Naive thymus-derived CD8-positive, alpha-beta T cell (primary cell): Measurements from ENCODE around the gene PBX3. TPM values are rescaled to one million over a fixed set of nuclear protein-coding genes. Genes with fewer than 3 reads are reported as not detected.

Experiments
- ATAC-seq, 2 donors: fragments of 150-1000 bp; cut with Tn5 transposase in 1 of 2; sonication (Bioruptor Pico), chemical (Tn5 transposase) in 1 of 2; 1 replicate in 1 of 2; 2 replicates in 1 of 2; pipeline ENCODE4 v1.10.0; 2021; ENCODE audit warnings: mild to moderate bottlenecking in 2 of 2, moderate library complexity in 2 of 2
- POLR2A ChIA-PET: fragments of 350-600 bp; sonication (Branson Sonifier 250); formaldehyde crosslinking; loops from one replicate; lab custom pipeline; 2021; ENCODE audit warnings: antibody characterized with exemption; lab: Charles Lee
- DNase-seq, 10 donors: peaks; one replicate each; pipeline versions ENCODE4 v3.0.0 to v3.0.0-alpha.2; 2020 to 2022
- H3K27ac Mint-ChIP-seq, 10 donors: one replicate each; pipeline ENCODE4 v1.8.0; 2020 to 2022; ENCODE audit warnings: mild to moderate bottlenecking in 10 of 10, mixed read lengths in 10 of 10, moderate library complexity in 4 of 10, inconsistent platforms in 1 of 10
- H3K27me3 Mint-ChIP-seq, 5 donors: one replicate each; pipeline ENCODE4 v1.8.0; 2021 to 2022; ENCODE audit warnings: mixed read lengths in 5 of 5
- H3K36me3 Mint-ChIP-seq, 3 donors: one replicate each; pipeline ENCODE4 v1.8.0; 2020 to 2022; ENCODE audit warnings: mixed read lengths in 3 of 3, mild to moderate bottlenecking in 2 of 3, inconsistent platforms in 1 of 3
- H3K4me1 Mint-ChIP-seq, 4 donors: one replicate each; pipeline ENCODE4 v1.8.0; 2021 to 2022; ENCODE audit warnings: mixed read lengths in 4 of 4
- H3K4me3 Mint-ChIP-seq, 10 donors: one replicate each; pipeline ENCODE4 v1.8.0; 2020 to 2022; ENCODE audit warnings: mild to moderate bottlenecking in 10 of 10, mixed read lengths in 10 of 10, moderate library complexity in 6 of 10, inconsistent platforms in 1 of 10
- H3K9me3 Mint-ChIP-seq, 9 donors: one replicate each; pipeline ENCODE4 v1.8.0; 2020 to 2022; ENCODE audit warnings: mixed read lengths in 9 of 9, mild to moderate bottlenecking in 3 of 9, inconsistent platforms in 1 of 9, moderate library complexity in 1 of 9
- polyA plus RNA-seq, 3 donors: library from polyadenylated mRNA; unstranded; fragments of 300-500 nt; fragmentation: Illumina TruSeq; gene quantifications; one replicate each; pipeline ENCODE4 v1.2.3, GENCODE V29; 2021
- total RNA-seq, 8 experiments: library from RNA in 2 of 8; stranded (reverse) in 2 of 8; gene quantifications; one replicate each; pipeline ENCODE4 v1.2.3 and lab custom pipeline; 2021 to 2026

The PBX3 gene
- total and polyA plus RNA-seq, 5 experiments from 2014 or later = 2.9 to 27.5 (median 4.2) TPM

DNA sequence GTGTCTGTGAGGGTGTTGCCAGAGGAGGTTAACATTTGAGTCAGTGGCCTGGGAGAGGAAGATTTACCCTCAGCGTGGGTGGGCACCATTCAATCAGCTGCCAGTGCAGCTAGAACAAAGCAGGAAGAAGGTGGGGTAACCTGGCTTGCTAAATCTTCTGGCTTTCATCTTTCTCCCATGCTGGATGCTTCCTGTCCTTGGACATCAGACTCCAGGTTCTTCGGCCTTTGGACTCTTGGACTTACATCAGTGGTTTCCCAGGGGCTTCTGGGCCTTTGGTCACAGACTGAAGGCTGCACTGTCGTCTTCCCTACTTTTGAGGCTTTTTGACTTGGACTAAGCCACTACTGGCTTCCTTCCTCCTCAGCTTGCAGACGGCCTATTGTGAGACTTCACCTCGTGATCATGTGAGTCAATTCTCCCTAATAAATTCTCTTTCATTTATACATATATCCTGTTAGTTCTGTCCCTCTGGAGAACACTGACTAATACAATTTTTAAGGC, 38.1 kb downstream of the PBX3 start:
- H3K4me3 Mint-ChIP-seq = peak overlapping the region; percentile 13 to 69 (median 59)
- peak in 4 of 10 donors; percentile 1 to 21 (median 10) for DNase-seq
- no peaks in the 10 kb centered on the region for H3K27me3 Mint-ChIP-seq
- peaks cover 0 to 7% (median 4%) of the 10 kb centered on the region in 3 donors for H3K36me3 Mint-ChIP-seq
- peaks cover 19 to 31% (median 25%) of the 10 kb centered on the region in 4 donors for H3K4me1 Mint-ChIP-seq
- peak overlapping the region in 9 of 10 donors; percentile 23 to 83 (median 57) for H3K27ac Mint-ChIP-seq
- peak; percentile 64 to 69 for ATAC-seq
- POLR2A ChIA-PET = no interaction called here
- no peaks in the 10 kb centered on the region for H3K9me3 Mint-ChIP-seq

DNA sequence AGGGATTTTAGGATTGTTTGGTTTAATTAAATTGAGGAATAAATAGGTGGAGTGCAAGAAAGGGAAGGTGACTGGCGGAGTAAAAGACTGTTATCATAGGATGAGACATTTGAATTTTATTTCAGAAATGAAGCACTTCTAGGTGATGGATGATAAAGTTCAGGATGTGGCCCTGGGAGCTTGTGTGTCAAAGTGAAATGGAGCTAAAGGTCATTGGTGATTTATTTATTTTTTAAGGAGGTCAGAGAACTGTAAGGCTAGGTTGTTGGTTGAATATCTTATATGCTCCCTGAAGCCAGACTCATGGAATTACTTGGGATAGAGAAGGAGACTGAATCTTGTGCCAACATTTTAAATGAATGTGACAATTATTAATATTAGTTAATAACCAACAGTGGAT, 40.5 kb downstream of the PBX3 start:
- H3K27me3 Mint-ChIP-seq = no peaks in the 10 kb centered on the region
- POLR2A ChIA-PET = no interaction called here
- H3K9me3 Mint-ChIP-seq = no peaks in the 10 kb centered on the region
- peaks cover 0 to 7% (median 5%) of the 10 kb centered on the region in 3 donors for H3K36me3 Mint-ChIP-seq
- no peak for ATAC-seq
- H3K27ac Mint-ChIP-seq = peak overlapping the region in 1 of 10 donors; percentile 4
- no peak overlapping the region for H3K4me3 Mint-ChIP-seq
- DNase-seq = no peak
- peaks cover 19 to 31% (median 25%) of the 10 kb centered on the region in 4 donors for H3K4me1 Mint-ChIP-seq

DNA sequence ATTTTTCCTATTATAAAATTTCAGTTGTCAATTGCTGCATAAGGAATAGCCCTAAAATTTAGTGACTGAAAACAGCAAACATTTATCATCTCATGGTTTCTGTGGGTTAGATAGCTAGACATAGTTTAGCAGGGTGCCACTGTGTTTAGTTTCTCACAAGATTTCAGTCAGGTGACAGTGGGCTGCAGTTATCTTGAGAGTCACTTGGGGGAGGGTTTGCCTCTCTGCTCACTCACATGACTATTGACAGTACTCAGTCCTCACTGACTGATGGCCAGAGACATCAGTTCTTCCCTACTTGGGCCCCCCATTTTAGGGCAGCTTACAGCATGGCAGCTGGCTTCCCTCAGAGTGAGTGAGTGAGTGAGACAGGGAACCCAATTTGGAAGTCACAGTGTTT, 42.0 kb downstream of the PBX3 start:
- H3K4me3 Mint-ChIP-seq = no peak overlapping the region
- peaks cover 0 to 7% (median 4%) of the 10 kb centered on the region in 3 donors for H3K36me3 Mint-ChIP-seq
- ATAC-seq (no peak), DNase-seq (no peak)
- POLR2A ChIA-PET = no interaction called here
- peaks cover 19 to 29% (median 25%) of the 10 kb centered on the region in 4 donors for H3K4me1 Mint-ChIP-seq
- no peaks in the 10 kb centered on the region for H3K9me3 Mint-ChIP-seq
- no peaks in the 10 kb centered on the region for H3K27me3 Mint-ChIP-seq
- H3K27ac Mint-ChIP-seq = no peak overlapping the region

DNA sequence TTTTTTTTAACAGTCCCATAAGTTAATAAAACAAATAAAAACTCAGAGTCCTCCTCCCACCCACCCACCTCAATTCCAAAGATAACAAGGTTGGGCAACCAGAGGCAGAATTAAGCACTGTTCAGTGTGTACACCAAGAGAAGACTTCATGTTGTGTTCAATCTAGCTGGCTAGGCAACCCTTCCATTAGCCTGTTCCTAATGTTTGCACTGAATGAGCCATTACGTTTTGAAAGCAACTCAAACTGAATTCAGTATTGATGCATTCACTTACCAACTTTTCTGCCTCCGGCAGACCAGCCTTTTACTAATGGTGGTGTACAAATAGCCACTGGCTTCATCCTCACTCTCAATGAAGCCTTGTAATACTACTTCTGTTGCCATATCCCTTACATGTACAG, 47.5 kb downstream of the PBX3 start:
- no peak for DNase-seq
- no peak for ATAC-seq
- Mint-ChIP-seq H3K27me3 (no peaks in the 10 kb centered on the region), H3K9me3 (no peaks in the 10 kb centered on the region), H3K4me3 (no peak overlapping the region), H3K4me1 (peaks cover 0 to 3% (median 0%) of the 10 kb centered on the region in 4 donors), H3K36me3 (peaks cover 0 to 3% (median 0%) of the 10 kb centered on the region in 3 donors), H3K27ac (no peak overlapping the region)
- POLR2A ChIA-PET = no interaction called here

DNA sequence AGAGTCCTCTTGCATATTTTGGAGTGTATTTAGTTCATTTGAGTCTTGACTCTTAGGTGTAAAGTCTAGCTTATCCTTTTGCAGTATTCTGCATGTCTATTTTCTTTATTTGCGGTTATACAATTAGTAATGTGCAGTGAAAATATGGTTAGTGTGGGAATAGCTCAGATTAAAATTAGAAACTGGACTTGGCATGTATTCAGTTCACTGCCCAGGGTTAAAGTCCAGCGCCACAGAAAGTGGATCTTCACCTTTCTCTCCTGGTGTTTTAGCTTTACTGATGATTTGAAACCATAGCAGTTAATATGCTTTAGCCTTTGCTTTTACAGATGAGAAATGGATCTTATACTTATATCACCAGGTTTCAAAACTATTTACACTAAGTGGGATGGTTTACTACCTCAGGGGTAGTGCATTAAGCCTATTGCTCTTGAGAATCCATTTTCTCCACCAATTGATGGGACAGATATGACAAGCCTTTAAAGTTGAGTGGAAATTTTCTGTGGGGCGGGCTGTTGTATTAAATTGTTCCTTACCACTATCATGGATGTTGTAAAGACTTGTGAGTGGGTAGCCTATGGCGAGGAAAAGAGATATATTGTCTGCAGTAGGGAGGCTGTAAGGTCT, 48.9 kb downstream of the PBX3 start:
- ATAC-seq = no peak
- H3K9me3 Mint-ChIP-seq = no peaks in the 10 kb centered on the region
- H3K27ac Mint-ChIP-seq = no peak overlapping the region
- H3K36me3 Mint-ChIP-seq = peaks cover 0 to 2% (median 0%) of the 10 kb centered on the region in 3 donors
- peaks cover 0 to 3% (median 0%) of the 10 kb centered on the region in 4 donors for H3K4me1 Mint-ChIP-seq
- POLR2A ChIA-PET = no interaction called here
- no peak overlapping the region for H3K4me3 Mint-ChIP-seq
- no peak for DNase-seq
- no peaks in the 10 kb centered on the region for H3K27me3 Mint-ChIP-seq

DNA sequence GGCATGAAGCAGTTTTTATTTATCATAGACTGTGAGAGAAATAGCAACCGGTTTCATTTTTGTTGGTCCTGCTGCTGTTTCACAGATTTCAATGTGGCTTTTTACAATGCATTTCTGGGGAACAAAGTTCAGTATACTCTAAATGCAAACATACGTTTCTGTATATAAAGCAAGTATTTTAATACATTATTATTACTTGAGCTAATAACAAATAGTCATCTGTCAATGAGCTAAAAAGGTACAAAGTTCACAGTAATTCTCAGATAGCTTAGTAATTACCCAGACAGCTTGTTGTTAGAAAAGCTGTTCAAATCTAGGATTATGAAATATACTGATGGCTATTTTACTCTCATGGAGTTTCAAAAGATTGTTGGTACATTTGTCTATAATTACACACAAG, 50.8 kb downstream of the PBX3 start:
- Mint-ChIP-seq H3K4me1 (peaks cover 0 to 3% (median 0%) of the 10 kb centered on the region in 4 donors), H3K4me3 (no peak overlapping the region), H3K27me3 (no peaks in the 10 kb centered on the region), H3K9me3 (no peaks in the 10 kb centered on the region), H3K27ac (no peak overlapping the region), H3K36me3 (no peaks in the 10 kb centered on the region)
- no peak for DNase-seq
- no peak for ATAC-seq
- POLR2A ChIA-PET = no interaction called here

DNA sequence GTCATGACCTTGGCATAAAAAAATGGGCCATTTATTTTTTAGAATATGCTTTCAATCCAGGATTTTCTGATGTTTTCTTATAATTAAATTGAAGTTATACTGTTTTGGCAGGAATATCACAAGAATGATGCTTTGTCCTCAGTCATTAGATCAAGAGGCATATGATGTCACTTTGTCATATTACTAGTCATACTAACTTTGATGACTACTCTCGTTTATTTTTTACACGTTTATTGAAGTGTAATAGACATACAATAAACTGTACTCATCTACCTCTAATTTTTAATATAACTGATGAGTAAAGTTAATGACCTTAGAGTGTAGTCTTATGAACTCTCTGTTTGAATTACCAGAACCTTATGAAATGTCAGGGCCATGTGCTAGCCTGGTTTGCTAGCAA, 56.4 kb downstream of the PBX3 start:
- DNase-seq = no peak
- H3K4me3 Mint-ChIP-seq = no peak overlapping the region
- POLR2A ChIA-PET = no interaction called here
- H3K9me3 Mint-ChIP-seq = no peaks in the 10 kb centered on the region
- H3K27ac Mint-ChIP-seq = no peak overlapping the region
- H3K27me3 Mint-ChIP-seq = no peaks in the 10 kb centered on the region
- no peaks in the 10 kb centered on the region for H3K4me1 Mint-ChIP-seq
- no peak for ATAC-seq
- peaks cover 0 to 2% (median 0%) of the 10 kb centered on the region in 3 donors for H3K36me3 Mint-ChIP-seq

DNA sequence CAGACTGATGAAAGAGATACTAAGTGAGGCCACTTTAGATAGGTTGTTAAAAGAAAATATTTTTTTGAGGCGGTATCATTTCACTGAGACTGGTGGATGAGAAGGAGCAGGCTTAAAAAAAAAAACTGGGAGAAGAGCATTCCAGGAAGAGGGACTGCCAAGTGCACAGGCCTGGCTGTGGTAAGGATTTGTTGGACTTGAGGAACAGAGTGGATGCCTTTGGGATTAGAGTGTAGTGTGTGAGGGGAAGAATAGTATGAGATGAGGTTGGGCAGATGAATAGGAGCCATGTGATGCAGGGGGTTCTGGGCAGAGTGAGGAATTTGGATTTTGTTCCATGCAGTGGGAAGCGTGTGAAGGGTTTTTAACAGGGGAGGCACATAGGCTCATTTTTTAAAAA, 57.9 kb downstream of the PBX3 start:
- H3K36me3 Mint-ChIP-seq = peaks cover 0 to 2% (median 0%) of the 10 kb centered on the region in 3 donors
- H3K27ac Mint-ChIP-seq = no peak overlapping the region
- ATAC-seq (no peak), DNase-seq (no peak)
- no peaks in the 10 kb centered on the region for H3K27me3 Mint-ChIP-seq
- H3K9me3 Mint-ChIP-seq = no peaks in the 10 kb centered on the region
- no peaks in the 10 kb centered on the region for H3K4me1 Mint-ChIP-seq
- POLR2A ChIA-PET = no interaction called here
- H3K4me3 Mint-ChIP-seq = no peak overlapping the region

DNA sequence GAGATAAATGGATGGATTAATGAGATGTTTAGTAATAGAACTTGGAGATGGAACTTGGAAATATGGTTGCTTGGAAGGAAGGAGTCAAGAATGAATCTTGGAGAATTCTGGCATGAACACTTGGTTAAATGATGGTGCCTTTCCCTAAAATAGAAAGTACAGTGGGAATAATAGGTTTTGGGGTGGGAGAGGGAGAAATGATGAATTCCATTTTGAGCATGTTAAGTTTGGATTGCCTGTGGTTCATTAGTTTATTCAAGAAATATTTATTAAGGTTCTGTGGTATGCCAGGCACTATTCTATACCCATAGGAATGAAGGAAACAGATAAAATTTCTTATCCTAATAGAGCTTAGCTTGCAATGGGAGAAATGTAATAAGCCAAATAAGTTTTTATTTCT, 58.4 kb downstream of the PBX3 start:
- H3K4me3 Mint-ChIP-seq = no peak overlapping the region
- H3K27me3 Mint-ChIP-seq = no peaks in the 10 kb centered on the region
- DNase-seq (no peak), ATAC-seq (no peak)
- H3K27ac Mint-ChIP-seq = no peak overlapping the region
- H3K9me3 Mint-ChIP-seq = no peaks in the 10 kb centered on the region
- H3K4me1 Mint-ChIP-seq = no peaks in the 10 kb centered on the region
- peaks cover 0 to 2% (median 0%) of the 10 kb centered on the region in 3 donors for H3K36me3 Mint-ChIP-seq
- POLR2A ChIA-PET = no interaction called here

DNA sequence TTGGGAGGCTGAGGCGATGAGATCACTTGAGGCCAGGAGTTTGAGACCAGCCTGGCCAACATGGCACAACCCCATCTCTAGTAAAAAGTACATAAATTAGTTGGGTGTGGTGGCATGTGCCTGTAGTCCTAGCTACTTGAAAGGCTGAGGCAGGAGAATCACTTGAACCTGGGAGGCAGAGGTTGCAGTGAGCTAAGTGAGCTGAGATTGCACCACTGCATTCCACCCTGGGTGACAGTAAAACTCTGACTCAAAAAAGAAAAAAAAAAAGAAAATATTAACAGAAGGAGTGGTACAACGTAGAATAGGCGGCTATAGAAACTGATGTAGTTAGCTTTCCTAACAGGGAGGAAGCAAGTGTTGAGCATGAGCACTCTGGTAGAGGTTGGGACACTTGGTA, 59.9 kb downstream of the PBX3 start:
- ATAC-seq (no peak), DNase-seq (no peak)
- Mint-ChIP-seq H3K4me3 (no peak overlapping the region), H3K27me3 (no peaks in the 10 kb centered on the region), H3K4me1 (no peaks in the 10 kb centered on the region), H3K9me3 (no peaks in the 10 kb centered on the region), H3K36me3 (peaks cover 0 to 2% (median 0%) of the 10 kb centered on the region in 3 donors), H3K27ac (no peak overlapping the region)
- POLR2A ChIA-PET = no interaction called here

DNA sequence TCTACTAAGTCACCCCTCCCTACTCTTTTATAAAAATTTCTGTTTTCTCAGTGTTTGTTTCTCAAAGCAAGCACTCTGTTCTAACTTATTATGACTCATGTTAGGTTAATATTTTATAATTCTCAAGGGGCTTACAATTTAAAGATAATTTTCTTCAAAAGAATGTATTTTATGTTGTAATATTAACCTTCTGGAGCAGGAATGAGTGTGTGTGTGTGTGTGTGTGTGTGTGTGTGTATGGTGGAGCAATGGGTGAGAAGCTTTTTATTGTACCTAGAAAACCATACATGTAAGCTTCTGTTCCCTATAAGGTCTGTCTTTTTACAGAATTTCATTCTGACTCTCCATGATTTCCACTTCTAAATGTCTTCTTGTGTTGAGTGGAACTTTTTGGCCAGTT, 63.0 kb downstream of the PBX3 start:
- Mint-ChIP-seq H3K4me3 (no peak overlapping the region), H3K27ac (no peak overlapping the region), H3K36me3 (no peaks in the 10 kb centered on the region), H3K27me3 (no peaks in the 10 kb centered on the region), H3K9me3 (no peaks in the 10 kb centered on the region), H3K4me1 (no peaks in the 10 kb centered on the region)
- POLR2A ChIA-PET = no interaction called here
- no peak for DNase-seq
- ATAC-seq = no peak

DNA sequence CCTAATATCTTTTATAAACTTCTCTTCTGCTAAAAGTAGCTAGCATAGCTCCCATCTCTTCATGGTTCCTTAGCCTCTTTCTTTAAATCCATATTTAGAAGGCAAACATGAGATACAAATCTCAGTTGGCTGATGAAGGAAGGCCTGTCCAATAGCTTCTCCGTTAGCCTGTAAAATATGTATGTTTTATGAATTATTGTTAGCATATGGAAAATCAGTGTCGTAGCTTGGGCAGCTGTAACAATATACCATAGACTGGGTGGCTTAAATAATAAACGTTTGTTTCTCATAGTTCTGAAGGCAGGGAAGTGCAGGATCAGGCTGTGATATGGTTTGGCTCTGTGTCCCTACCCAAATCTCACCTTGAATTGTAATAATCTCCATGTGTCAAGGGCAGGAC, 63.8 kb downstream of the PBX3 start:
- Mint-ChIP-seq H3K4me3 (no peak overlapping the region), H3K36me3 (no peaks in the 10 kb centered on the region), H3K27me3 (no peaks in the 10 kb centered on the region), H3K4me1 (no peaks in the 10 kb centered on the region), H3K27ac (no peak overlapping the region), H3K9me3 (no peaks in the 10 kb centered on the region)
- ATAC-seq (no peak), DNase-seq (no peak)
- POLR2A ChIA-PET = no interaction called here

DNA sequence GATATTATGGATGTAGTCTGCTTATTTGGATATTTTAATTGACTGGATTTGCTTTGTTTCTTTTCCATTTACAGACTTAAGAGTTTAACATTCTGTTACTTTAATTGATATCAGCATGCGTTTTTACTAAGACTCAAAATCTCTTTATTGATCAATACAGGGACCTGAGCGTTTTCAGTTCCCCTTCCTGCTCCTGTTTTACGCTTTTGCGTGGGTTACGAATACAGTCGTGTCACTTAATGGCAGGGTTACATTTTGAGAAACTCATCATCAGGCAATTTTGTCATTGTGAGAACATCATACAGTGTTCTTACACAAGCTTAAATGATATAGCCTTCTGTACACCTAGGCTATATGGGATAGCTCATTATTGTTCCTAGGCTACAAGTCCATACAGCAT, 65.2 kb downstream of the PBX3 start:
- POLR2A ChIA-PET = no interaction called here
- DNase-seq = no peak

DNA sequence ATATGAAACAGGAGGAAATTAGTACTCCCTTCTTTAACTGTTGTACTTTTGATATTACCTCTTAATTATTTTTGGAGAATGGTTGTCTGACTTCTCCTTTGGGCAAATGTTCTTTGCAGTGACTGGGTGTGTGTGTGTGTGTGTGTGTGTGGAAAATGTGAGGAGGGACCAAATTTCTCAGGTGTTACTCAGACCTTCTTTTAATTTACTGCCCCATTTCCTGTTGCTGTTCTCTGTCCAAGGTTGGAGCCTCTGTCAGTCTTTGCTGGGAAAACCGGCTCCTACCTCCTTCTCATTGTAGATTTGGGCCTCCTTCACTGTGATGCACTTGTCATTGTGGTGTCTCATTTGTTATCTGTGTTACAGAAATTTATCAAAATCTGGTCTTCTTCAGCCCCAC, 68.4 kb downstream of the PBX3 start:
- Mint-ChIP-seq H3K4me3 (no peak overlapping the region), H3K4me1 (peaks cover 0 to 7% (median 2%) of the 10 kb centered on the region in 4 donors), H3K36me3 (no peaks in the 10 kb centered on the region), H3K27ac (no peak overlapping the region), H3K9me3 (no peaks in the 10 kb centered on the region), H3K27me3 (no peaks in the 10 kb centered on the region)
- ATAC-seq (no peak), DNase-seq (no peak)
- POLR2A ChIA-PET = no interaction called here

More for the DNA sequence above, 65.2 kb downstream of the PBX3 start:
- H3K9me3 Mint-ChIP-seq = no peaks in the 10 kb centered on the region
- H3K4me1 Mint-ChIP-seq = no peaks in the 10 kb centered on the region
- no peak overlapping the region for H3K27ac Mint-ChIP-seq
- no peak overlapping the region for H3K4me3 Mint-ChIP-seq
- no peak for ATAC-seq
- no peaks in the 10 kb centered on the region for H3K36me3 Mint-ChIP-seq
- no peaks in the 10 kb centered on the region for H3K27me3 Mint-ChIP-seq
